H9 (cell line): ENCODE measurements around the gene KANSL3. TPM values are rescaled to one million over a fixed set of nuclear protein-coding genes. Genes with fewer than 3 reads are reported as not detected.

Experiments used
- DNase-seq: peaks from one replicate; pipeline ENCODE4 v3.0.0-alpha.2; 2017
- H2AFZ ChIP-seq: one replicate; pipeline ENCODE4 v1.6.1; 2013; ENCODE audit warnings: mild to moderate bottlenecking, low read length, control low read depth, moderate library complexity
- H2AK5ac ChIP-seq: 2 replicates; pipeline ENCODE4 v1.6.1; 2013; ENCODE audit warnings: low read length, control low read depth, mixed read lengths; ENCODE audit not compliant: insufficient read length
- H2BK120ac ChIP-seq: one replicate; pipeline ENCODE4 v1.6.1; 2013; ENCODE audit warnings: low read depth, mild to moderate bottlenecking, low read length, control low read depth, inconsistent platforms; ENCODE audit not compliant: poor library complexity, severe bottlenecking
- H2BK12ac ChIP-seq: 2 replicates; pipeline ENCODE4 v1.6.1; 2013; ENCODE audit warnings: low read length, control low read depth, mixed read lengths, low read depth; ENCODE audit not compliant: insufficient read length
- H2BK15ac ChIP-seq: 2 replicates; pipeline ENCODE4 v1.6.1; 2013; ENCODE audit warnings: low read depth, low read length, control low read depth
- H2BK20ac ChIP-seq: one replicate; pipeline ENCODE4 v1.6.1; 2013; ENCODE audit warnings: low read depth, mild to moderate bottlenecking, low read length, control low read depth, inconsistent platforms; ENCODE audit not compliant: poor library complexity, severe bottlenecking
- H2BK5ac ChIP-seq: 2 replicates; pipeline ENCODE4 v1.6.1; 2013; ENCODE audit warnings: low read length, control low read depth, mixed read lengths; ENCODE audit not compliant: insufficient read length
- H3K14ac ChIP-seq: 2 replicates; pipeline ENCODE4 v1.6.1; 2013; ENCODE audit warnings: low read length, control low read depth; ENCODE audit not compliant: insufficient read depth
- H3K18ac ChIP-seq: 2 replicates; pipeline ENCODE4 v1.6.1; 2013; ENCODE audit warnings: low read depth, mild to moderate bottlenecking, mixed read lengths, low read length, control low read depth; ENCODE audit not compliant: insufficient read length
- H3K23ac ChIP-seq: 2 replicates; pipeline ENCODE4 v1.6.1; 2013; ENCODE audit warnings: low read length, control low read depth, mixed read lengths, low read depth; ENCODE audit not compliant: insufficient read length
- H3K23me2 ChIP-seq: 2 replicates; pipeline ENCODE4 v1.6.1; 2013; ENCODE audit warnings: low read depth, mild to moderate bottlenecking, mixed read lengths, low read length, control low read depth; ENCODE audit not compliant: insufficient read length, poor library complexity, severe bottlenecking
- H3K27ac ChIP-seq: 2 replicates; pipeline ENCODE4 v1.5.1; 2013; ENCODE audit warnings: low read length, control low read depth, mixed read lengths, low read depth; ENCODE audit not compliant: insufficient read length
- H3K27me3 ChIP-seq: 2 replicates; pipeline ENCODE4 v1.6.1; 2013; ENCODE audit warnings: low read length, control low read depth, inconsistent platforms; ENCODE audit not compliant: insufficient read depth
- H3K4ac ChIP-seq: 2 replicates; pipeline ENCODE4 v1.6.1; 2013; ENCODE audit warnings: low read depth, mild to moderate bottlenecking, control low read depth, inconsistent platforms, low read length, moderate library complexity
- H3K4me1 ChIP-seq: 2 replicates; pipeline ENCODE4 v1.6.1; 2013; ENCODE audit warnings: low read length, control low read depth, inconsistent platforms; ENCODE audit not compliant: insufficient read depth
- H3K4me2 ChIP-seq: 2 replicates; pipeline ENCODE4 v1.6.1; 2013; ENCODE audit warnings: low read length, control low read depth, mixed read lengths; ENCODE audit not compliant: insufficient read length, insufficient read depth
- H3K56ac ChIP-seq: 2 replicates; pipeline ENCODE4 v1.6.1; 2013; ENCODE audit warnings: low read depth, mild to moderate bottlenecking, mixed read lengths, low read length, control low read depth; ENCODE audit not compliant: insufficient read length
- H3K79me1 ChIP-seq: 2 replicates; pipeline ENCODE4 v1.6.1; 2013; ENCODE audit warnings: low read depth, mild to moderate bottlenecking, moderate library complexity, low read length, control low read depth, inconsistent platforms; ENCODE audit not compliant: insufficient read depth, poor library complexity, severe bottlenecking
- H3K79me2 ChIP-seq: 2 replicates; pipeline ENCODE4 v1.6.1; 2013; ENCODE audit warnings: low read length, control low read depth, inconsistent platforms; ENCODE audit not compliant: insufficient read depth
- H3K9ac ChIP-seq: 2 replicates; pipeline ENCODE4 v1.6.1; 2013; ENCODE audit warnings: low read length, control low read depth, mixed read lengths; ENCODE audit not compliant: insufficient read length; ENCODE audit errors: extremely low read depth
- H3K9me3 ChIP-seq: one replicate; pipeline ENCODE4 v1.6.1; 2013; ENCODE audit warnings: low read depth, low read length, inconsistent platforms; ENCODE audit not compliant: control insufficient read depth
- H3T11ph ChIP-seq: one replicate; pipeline ENCODE4 v1.6.1; 2013; ENCODE audit warnings: mild to moderate bottlenecking, low read length, control low read depth, inconsistent platforms
- H4K20me1 ChIP-seq: one replicate; pipeline ENCODE4 v1.6.1; 2013; ENCODE audit not compliant: control insufficient read depth, insufficient read length, insufficient read depth
- H4K5ac ChIP-seq: 2 replicates; pipeline ENCODE4 v1.6.1; 2013; ENCODE audit warnings: low read depth, mild to moderate bottlenecking, mixed read lengths, low read length, control low read depth; ENCODE audit not compliant: insufficient read length
- H4K8ac ChIP-seq: replicated peaks from 2 replicates; pipeline ENCODE4 v1.6.1; 2013; ENCODE audit warnings: low read length, control low read depth, mixed read lengths, low read depth; ENCODE audit not compliant: insufficient read length
- H4K91ac ChIP-seq: 2 replicates; pipeline ENCODE4 v1.6.1; 2013; ENCODE audit warnings: low read depth, mild to moderate bottlenecking, moderate library complexity, mixed read lengths, low read length, control low read depth; ENCODE audit not compliant: insufficient read length
- H3K27ac Mint-ChIP-seq, 3 experiments: 2 replicates in 2 of 3; 3 replicates in 1 of 3; pipeline ENCODE4 v1.8.0; 2020 to 2021; ENCODE audit warnings: mixed read lengths in 3 of 3, mild to moderate bottlenecking in 1 of 3, moderate library complexity in 1 of 3
- H3K27me3 Mint-ChIP-seq: 2 replicates; pipeline ENCODE4 v1.8.0; 2021; ENCODE audit warnings: low read depth, mild to moderate bottlenecking, moderate library complexity, mixed read lengths
- H3K36me3 Mint-ChIP-seq, 3 experiments: 2 replicates in 2 of 3; 3 replicates in 1 of 3; pipeline ENCODE4 v1.8.0; 2020 to 2021; ENCODE audit warnings: low read depth in 3 of 3, mixed read lengths in 3 of 3; ENCODE audit not compliant: insufficient read depth in 1 of 3
- H3K4me1 Mint-ChIP-seq, 2 experiments: 2 replicates each; pipeline ENCODE4 v1.8.0; 2020; ENCODE audit warnings: mixed read lengths in 2 of 2
- H3K4me3 Mint-ChIP-seq, 2 experiments: 2 replicates in 1 of 2; 3 replicates in 1 of 2; pipeline ENCODE4 v1.8.0; 2020 to 2021; ENCODE audit warnings: mild to moderate bottlenecking in 2 of 2, mixed read lengths in 2 of 2, moderate library complexity in 1 of 2
- H3K9me3 Mint-ChIP-seq, 2 experiments: 2 replicates in 1 of 2; 3 replicates in 1 of 2; pipeline ENCODE4 v1.8.0; 2020; ENCODE audit warnings: mild to moderate bottlenecking in 2 of 2, mixed read lengths in 2 of 2, moderate library complexity in 1 of 2
- WGBS: extraction: QIAGEN DNeasy Blood & Tissue Kit; methylation state at CpG from one replicate; pipeline ENCODE4 v1.1.7; 2013; ENCODE audit warnings: missing lambda C conversion rate, low lambda C conversion rate, mixed read lengths; ENCODE audit not compliant: insufficient read length; ENCODE audit errors: extremely low coverage; 5-methylcytosine and 5-hydroxymethylcytosine counted together
- total RNA-seq: library from RNA; stranded (reverse); gene quantifications from 2 replicates; pipeline ENCODE4 v1.2.1, GENCODE V29; 2021
- TF ChIP-seq, protein P1 (sequence below): fragments of 200-600 bp; sonication (generic); conservative IDR thresholded peaks from 3 replicates; pipeline ENCODE4 v1.8.0; 2021; ENCODE audit warnings: antibody characterized with exemption, mild to moderate bottlenecking

Gene KANSL3
- total RNA-seq, 1 experiment from 2014 or later = 35.7 TPM

DNA sequence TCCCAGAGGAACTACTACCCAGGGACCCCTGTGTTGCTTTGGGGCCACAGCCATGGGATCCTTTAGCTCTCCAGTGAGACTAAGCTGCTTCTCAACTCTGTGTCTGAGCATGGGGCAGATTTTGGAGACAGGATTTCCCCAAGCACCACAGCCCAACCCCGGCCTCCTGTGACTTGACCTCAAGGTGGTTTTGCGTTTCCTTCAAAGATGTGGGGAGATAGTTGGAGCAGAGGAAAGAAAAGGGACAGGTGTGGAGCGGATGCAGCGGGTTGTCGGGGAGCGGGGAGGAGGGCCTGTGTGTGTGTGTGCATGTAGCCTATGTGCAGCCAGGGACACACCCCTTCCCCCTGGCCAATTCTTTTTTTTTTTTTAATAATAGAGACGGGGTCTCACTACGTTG is 91.3 kb downstream of the KANSL3 start:
- no peaks in the 10 kb centered on the region for H4K20me1 ChIP-seq
- peaks cover 11 to 20% of the 10 kb centered on the region in 2 experiments for H3K4me1 Mint-ChIP-seq
- no peak overlapping the region for H3K9ac ChIP-seq
- no peaks in the 10 kb centered on the region for H3K4me1 ChIP-seq
- H3K4me3 Mint-ChIP-seq = no peak overlapping the region
- H2BK15ac ChIP-seq = no peak overlapping the region
- no peak overlapping the region for H3K27ac Mint-ChIP-seq
- no peak overlapping the region for H2AFZ ChIP-seq
- H3T11ph ChIP-seq = no peak overlapping the region
- H3K9me3 ChIP-seq = no peaks in the 10 kb centered on the region
- H2BK5ac ChIP-seq = no peak overlapping the region
- peaks cover 4 to 10% (median 5%) of the 10 kb centered on the region in 3 experiments for H3K36me3 Mint-ChIP-seq
- no peak overlapping the region for H4K5ac ChIP-seq
- peak overlapping the region; percentile 48 for H3K4me2 ChIP-seq
- no peak overlapping the region for H3K4ac ChIP-seq
- H3K27me3 Mint-ChIP-seq = peaks cover 25% of the 10 kb centered on the region
- no peak overlapping the region for H3K27ac ChIP-seq
- TF ChIP-seq, protein P1, sequence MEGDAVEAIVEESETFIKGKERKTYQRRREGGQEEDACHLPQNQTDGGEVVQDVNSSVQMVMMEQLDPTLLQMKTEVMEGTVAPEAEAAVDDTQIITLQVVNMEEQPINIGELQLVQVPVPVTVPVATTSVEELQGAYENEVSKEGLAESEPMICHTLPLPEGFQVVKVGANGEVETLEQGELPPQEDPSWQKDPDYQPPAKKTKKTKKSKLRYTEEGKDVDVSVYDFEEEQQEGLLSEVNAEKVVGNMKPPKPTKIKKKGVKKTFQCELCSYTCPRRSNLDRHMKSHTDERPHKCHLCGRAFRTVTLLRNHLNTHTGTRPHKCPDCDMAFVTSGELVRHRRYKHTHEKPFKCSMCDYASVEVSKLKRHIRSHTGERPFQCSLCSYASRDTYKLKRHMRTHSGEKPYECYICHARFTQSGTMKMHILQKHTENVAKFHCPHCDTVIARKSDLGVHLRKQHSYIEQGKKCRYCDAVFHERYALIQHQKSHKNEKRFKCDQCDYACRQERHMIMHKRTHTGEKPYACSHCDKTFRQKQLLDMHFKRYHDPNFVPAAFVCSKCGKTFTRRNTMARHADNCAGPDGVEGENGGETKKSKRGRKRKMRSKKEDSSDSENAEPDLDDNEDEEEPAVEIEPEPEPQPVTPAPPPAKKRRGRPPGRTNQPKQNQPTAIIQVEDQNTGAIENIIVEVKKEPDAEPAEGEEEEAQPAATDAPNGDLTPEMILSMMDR = no peak
- no peak overlapping the region for H3K18ac ChIP-seq
- DNase-seq = no peak
- no peak overlapping the region for H3K56ac ChIP-seq
- H4K91ac ChIP-seq = no peak overlapping the region
- H3K23me2 ChIP-seq = no peaks in the 10 kb centered on the region
- no peak overlapping the region for H2BK12ac ChIP-seq
- H3K79me2 ChIP-seq = no peaks in the 10 kb centered on the region
- H3K27me3 ChIP-seq = no peaks in the 10 kb centered on the region
- H2AK5ac ChIP-seq = no peak overlapping the region
- no peaks in the 10 kb centered on the region for H3K79me1 ChIP-seq
- H3K14ac ChIP-seq = no peak overlapping the region
- H3K9me3 Mint-ChIP-seq = peaks cover 4 to 5% of the 10 kb centered on the region in 2 experiments; a peak in 3 of 5 replicates
- H2BK120ac ChIP-seq = no peak overlapping the region
- no peak overlapping the region for H3K23ac ChIP-seq
- no peak overlapping the region for H2BK20ac ChIP-seq
- no CpG with 5 or more reads among the region's 8 CpGs for WGBS
- H4K8ac ChIP-seq = no peak overlapping the region
